Ascending aorta (tissue), 2 donors: ENCODE data around the gene PARP16. TPM values are rescaled to one million over a fixed set of nuclear protein-coding genes. Genes with fewer than 3 reads are reported as not detected.
"Not testable (repeated sequence)": the region's sequence is repeated elsewhere in the genome, so short reads cannot be mapped to it uniquely, and the experiment has no call there.

Experiments
- DNase-seq, 2 donors: peaks; one replicate each; pipeline ENCODE4 v3.0.0-alpha.2; 2019; ENCODE audit warnings: low spot score in 2 of 2
- H3K27ac ChIP-seq, 2 donors: fragments of 200-600 bp; sonication (generic); one replicate each; pipeline ENCODE4 v1.5.1; 2016 to 2017; ENCODE audit warnings: mild to moderate bottlenecking in 1 of 2
- H3K27me3 ChIP-seq: fragments of 200-600 bp; sonication (generic); one replicate; pipeline ENCODE4 v1.5.1; 2017
- H3K36me3 ChIP-seq, 2 donors: fragments of 200-600 bp; sonication (generic); one replicate each; pipeline ENCODE4 v1.5.1; 2016
- H3K4me1 ChIP-seq, 2 donors: fragments of 200-600 bp; sonication (generic); one replicate each; pipeline ENCODE4 v1.5.1; 2016 to 2017; ENCODE audit warnings: mild to moderate bottlenecking in 1 of 2
- H3K4me3 ChIP-seq, 2 donors: fragments of 200-600 bp; sonication (generic); one replicate each; pipeline ENCODE4 v1.5.1; 2016 to 2017; ENCODE audit warnings: mild to moderate bottlenecking in 1 of 2
- H3K9me3 ChIP-seq, 2 donors: fragments of 200-600 bp; sonication (generic); one replicate each; pipeline ENCODE4 v1.5.1; 2016
- intact Hi-C: fragments of 100-400 bp; cut with DNase I; formaldehyde crosslinking; loops from one replicate; pipeline ENCODE4 v1.15.1; 2023
- total RNA-seq: library from RNA; depleted of rRNA; stranded (reverse); fragments of >200 nt; gene quantifications from one replicate; pipeline ENCODE4 v1.1.0, GENCODE V29; 2016
- TF ChIP-seq, protein P1 (sequence below), 3 experiments: fragments of 200-600 bp in 2 of 3; fragments of 450-650 bp in 1 of 3; sonication (generic) in 2 of 3; IDR thresholded peaks; one replicate each; pipeline ENCODE4 v1.5.1; 2016 to 2019; ENCODE audit warnings: antibody characterized with exemption in 3 of 3, mild to moderate bottlenecking in 1 of 3, moderate library complexity in 1 of 3

PARP16 gene
- total RNA-seq, 1 donor from 2014 or later: 2.9 TPM

DNA sequence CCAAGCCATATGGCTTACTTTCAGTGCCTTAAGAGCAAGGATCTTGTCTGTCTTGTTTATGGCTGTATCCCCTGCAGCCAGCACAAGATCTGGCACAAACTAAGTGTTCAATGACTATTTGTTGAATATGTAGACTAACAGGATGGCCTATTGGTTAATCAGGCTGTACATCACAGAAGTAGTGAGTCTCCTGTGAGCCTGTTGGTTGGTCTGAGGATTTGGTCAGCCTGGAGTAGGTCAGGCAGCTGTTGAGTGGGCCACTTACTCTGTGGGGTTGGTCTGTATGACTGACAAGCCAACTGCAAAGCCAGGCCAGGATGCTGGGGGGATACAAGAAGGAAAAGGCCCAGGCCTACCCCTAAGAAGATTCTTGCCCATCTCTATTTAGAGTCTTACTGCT is 42.0 kb downstream of the PARP16 start:
- TF ChIP-seq, protein P1, sequence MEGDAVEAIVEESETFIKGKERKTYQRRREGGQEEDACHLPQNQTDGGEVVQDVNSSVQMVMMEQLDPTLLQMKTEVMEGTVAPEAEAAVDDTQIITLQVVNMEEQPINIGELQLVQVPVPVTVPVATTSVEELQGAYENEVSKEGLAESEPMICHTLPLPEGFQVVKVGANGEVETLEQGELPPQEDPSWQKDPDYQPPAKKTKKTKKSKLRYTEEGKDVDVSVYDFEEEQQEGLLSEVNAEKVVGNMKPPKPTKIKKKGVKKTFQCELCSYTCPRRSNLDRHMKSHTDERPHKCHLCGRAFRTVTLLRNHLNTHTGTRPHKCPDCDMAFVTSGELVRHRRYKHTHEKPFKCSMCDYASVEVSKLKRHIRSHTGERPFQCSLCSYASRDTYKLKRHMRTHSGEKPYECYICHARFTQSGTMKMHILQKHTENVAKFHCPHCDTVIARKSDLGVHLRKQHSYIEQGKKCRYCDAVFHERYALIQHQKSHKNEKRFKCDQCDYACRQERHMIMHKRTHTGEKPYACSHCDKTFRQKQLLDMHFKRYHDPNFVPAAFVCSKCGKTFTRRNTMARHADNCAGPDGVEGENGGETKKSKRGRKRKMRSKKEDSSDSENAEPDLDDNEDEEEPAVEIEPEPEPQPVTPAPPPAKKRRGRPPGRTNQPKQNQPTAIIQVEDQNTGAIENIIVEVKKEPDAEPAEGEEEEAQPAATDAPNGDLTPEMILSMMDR (IDR thresholded peaks at IDR 0.05): no peak
- DNase-seq: no peak
- intact Hi-C loops: no loop called here
- Histone ChIP-seq H3K9me3 (no peaks in the 10 kb centered on the region), H3K4me1 (no peaks in the 10 kb centered on the region), H3K36me3 (peaks cover 0 to 12% of the 10 kb centered on the region in 2 donors), H3K27me3 (no peaks in the 10 kb centered on the region), H3K4me3 (no peak overlapping the region), H3K27ac (no peak overlapping the region)

DNA sequence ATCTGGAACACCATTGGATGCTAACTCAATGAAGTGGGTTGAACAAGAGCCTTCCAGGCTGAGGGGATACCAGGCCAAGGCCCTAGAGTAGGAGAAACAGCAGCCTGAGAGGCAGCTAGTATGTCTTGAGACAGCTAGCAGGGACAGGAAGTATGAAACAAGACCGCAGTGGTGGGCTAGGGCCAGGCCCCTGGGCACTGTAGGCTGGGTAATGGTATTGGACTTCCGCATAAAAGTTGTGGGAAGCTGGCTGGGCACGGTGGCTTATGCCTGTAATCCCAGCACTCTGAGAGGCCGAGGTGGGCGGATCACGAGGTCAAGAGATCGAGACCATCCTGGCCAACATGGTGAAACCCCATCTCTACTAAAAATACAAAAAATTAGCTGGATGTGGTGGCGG is 50.2 kb downstream of the PARP16 start:
- intact Hi-C loops: not testable (repeated sequence)

GRCh38 chr15:65233696-65234095 is 53.0 kb downstream of the PARP16 start:
- Histone ChIP-seq H3K4me1 (no peaks in the 10 kb centered on the region), H3K36me3 (no peaks in the 10 kb centered on the region), H3K27ac (no peak overlapping the region), H3K4me3 (no peak overlapping the region), H3K27me3 (no peaks in the 10 kb centered on the region), H3K9me3 (no peaks in the 10 kb centered on the region)
- TF ChIP-seq, protein P1 (IDR thresholded peaks at IDR 0.05): no peak
- intact Hi-C loops: no loop called here
- no peak for DNase-seq

More for the DNA sequence above, 50.2 kb downstream of the PARP16 start:
- H3K27me3 ChIP-seq, H3K9me3 ChIP-seq, DNase-seq, H3K4me3 ChIP-seq, H3K27ac ChIP-seq, H3K36me3 ChIP-seq, H3K4me1 ChIP-seq: not testable (repeated sequence)

- no peak overlapping the region for H3K4me3 ChIP-seq
- H3K9me3 ChIP-seq: no peaks in the 10 kb centered on the region
- H3K27ac ChIP-seq: no peak overlapping the region
- intact Hi-C loops: no loop called here
- H3K27me3 ChIP-seq: no peaks in the 10 kb centered on the region
- no peak for DNase-seq
- H3K4me1 ChIP-seq: no peaks in the 10 kb centered on the region
- H3K36me3 ChIP-seq: no peaks in the 10 kb centered on the region
- TF ChIP-seq, protein P1 (IDR thresholded peaks at IDR 0.05): no peak
These were observed 54.2 kb downstream of the PARP16 start for GRCh38 chr15:65232520-65232919.

DNA sequence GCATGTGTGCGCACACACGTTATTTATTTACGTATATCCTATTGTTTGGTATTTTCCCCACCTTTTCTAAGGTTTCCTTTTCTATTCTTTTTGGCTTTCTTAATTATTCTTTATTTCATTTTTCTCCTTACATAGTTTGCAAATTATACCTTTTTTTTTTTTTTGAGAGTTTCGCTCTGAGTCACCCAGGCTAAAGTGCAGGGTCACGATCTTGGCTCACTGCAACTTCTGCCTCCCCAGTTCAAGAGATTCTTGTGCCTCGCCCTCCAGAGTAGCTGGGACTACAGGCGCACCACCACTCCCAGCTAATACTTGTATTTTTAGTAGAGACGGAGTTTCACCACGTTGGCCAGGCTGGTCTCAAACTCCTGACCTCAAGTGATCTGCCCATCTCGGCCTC is 55.4 kb downstream of the PARP16 start:
- Histone ChIP-seq H3K36me3 (no peaks in the 10 kb centered on the region), H3K4me1 (no peaks in the 10 kb centered on the region), H3K27me3 (no peaks in the 10 kb centered on the region), H3K9me3 (no peaks in the 10 kb centered on the region), H3K27ac (no peak overlapping the region), H3K4me3 (no peak overlapping the region)
- intact Hi-C loops: no loop called here
- no peak for DNase-seq
- TF ChIP-seq, protein P1 (IDR thresholded peaks at IDR 0.05): no peak

- H3K4me1 ChIP-seq, H3K36me3 ChIP-seq, H3K4me3 ChIP-seq, H3K27me3 ChIP-seq, H3K9me3 ChIP-seq, DNase-seq, intact Hi-C loops, H3K27ac ChIP-seq: not testable (repeated sequence)
These were observed 59.8 kb downstream of the PARP16 start for GRCh38 chr15:65226901-65227300.

GRCh38 chr15:65226221-65226620 is 60.5 kb downstream of the PARP16 start:
- TF ChIP-seq, protein P1 (IDR thresholded peaks at IDR 0.05): no peak
- DNase-seq: no peak
- intact Hi-C loops: no loop called here
- Histone ChIP-seq H3K4me1 (no peaks in the 10 kb centered on the region), H3K4me3 (no peak overlapping the region), H3K9me3 (no peaks in the 10 kb centered on the region), H3K36me3 (no peaks in the 10 kb centered on the region), H3K27me3 (no peaks in the 10 kb centered on the region), H3K27ac (no peak overlapping the region)
